Natural killer cell (primary cell): ENCODE results near the gene TBC1D2B. TPM values are rescaled to one million over a fixed set of nuclear protein-coding genes. Genes with fewer than 3 reads are reported as not detected.

Experiments
- ATAC-seq, 3 donors: fragments of 150-1000 bp in 2 of 3; fragments of 200-7000 bp in 1 of 3; cut with Tn5 transposase; 1 replicate in 1 of 3; 2 replicates in 2 of 3; pipeline ENCODE4 v1.10.0; 2021; ENCODE audit warnings: mild to moderate bottlenecking in 2 of 3, moderate library complexity in 2 of 3
- DNase-seq, 2 donors: peaks; one replicate each; pipeline versions ENCODE4 v3.0.0 to v3.0.0-alpha.2; 2013 to 2021; ENCODE audit warnings: mixed read lengths in 1 of 2
- H3K27ac ChIP-seq: one replicate; pipeline ENCODE4 v1.5.1; 2013; ENCODE audit warnings: mild to moderate bottlenecking, low read length
- H3K27me3 ChIP-seq: one replicate; pipeline ENCODE4 v1.6.1; 2013; ENCODE audit warnings: low read length; ENCODE audit not compliant: control insufficient read depth, insufficient read depth
- H3K36me3 ChIP-seq: one replicate; pipeline ENCODE4 v1.6.1; 2013; ENCODE audit warnings: low read length; ENCODE audit not compliant: control insufficient read depth, insufficient read depth
- H3K4me1 ChIP-seq: one replicate; pipeline ENCODE4 v1.6.1; 2013; ENCODE audit warnings: low read length; ENCODE audit not compliant: control insufficient read depth, insufficient read depth
- H3K4me3 ChIP-seq: one replicate; pipeline ENCODE4 v1.5.1; 2013; ENCODE audit warnings: low read length
- H3K9me3 ChIP-seq: one replicate; pipeline ENCODE4 v1.6.1; 2013; ENCODE audit warnings: low read length; ENCODE audit not compliant: control insufficient read depth, insufficient read depth
- H3K27ac Mint-ChIP-seq, 2 donors: one replicate each; pipeline ENCODE4 v1.8.0; 2022; ENCODE audit warnings: mild to moderate bottlenecking in 2 of 2, mixed read lengths in 2 of 2, moderate library complexity in 1 of 2
- H3K27me3 Mint-ChIP-seq, 2 donors: one replicate each; pipeline ENCODE4 v1.8.0; 2022; ENCODE audit warnings: low read depth in 2 of 2, mixed read lengths in 2 of 2
- H3K36me3 Mint-ChIP-seq: one replicate; pipeline ENCODE4 v1.8.0; 2022; ENCODE audit warnings: mixed read lengths
- H3K4me1 Mint-ChIP-seq, 2 donors: one replicate each; pipeline ENCODE4 v1.8.0; 2022; ENCODE audit warnings: mixed read lengths in 2 of 2
- H3K4me3 Mint-ChIP-seq: one replicate; pipeline ENCODE4 v1.8.0; 2022; ENCODE audit warnings: mild to moderate bottlenecking, moderate library complexity, mixed read lengths
- H3K9me3 Mint-ChIP-seq, 2 donors: one replicate each; pipeline ENCODE4 v1.8.0; 2022; ENCODE audit warnings: mixed read lengths in 2 of 2
- CTCF ChIP-seq: fragments of 200-600 bp; IDR thresholded peaks from one replicate; pipeline ENCODE4 v1.8.0; 2022; ENCODE audit warnings: antibody characterized with exemption
- WGBS: methylation state at CpG from one replicate; pipeline ENCODE4 v1.1.7; 2013; ENCODE audit warnings: missing lambda C conversion rate; ENCODE audit not compliant: insufficient coverage; 5-methylcytosine and 5-hydroxymethylcytosine counted together
- intact Hi-C: fragments of 100-400 bp; cut with micrococcal nuclease; formaldehyde crosslinking; loops from one replicate; pipeline ENCODE4 v1.14.2; 2022
- total RNA-seq, 4 donors: library from RNA; stranded (reverse); fragments of 120-200 nt in 1 of 4; gene quantifications; one replicate each; pipeline versions ENCODE4 v1.2.3 to v1.2.4, GENCODE V29; 2013 to 2022

Gene TBC1D2B
- total RNA-seq, 3 donors from 2014 or later (not counting 1 experiment from before 2014, with no cell fraction given), result 54.0 to 83.5 (median 56.7) TPM

- no peaks in the 10 kb centered on the region for H3K9me3 Mint-ChIP-seq
- Histone ChIP-seq H3K4me1 (peaks cover 52% of the 10 kb centered on the region), H3K4me3 (no peak overlapping the region), H3K9me3 (no peaks in the 10 kb centered on the region), H3K27me3 (no peaks in the 10 kb centered on the region), H3K36me3 (no peaks in the 10 kb centered on the region), H3K27ac (no peak overlapping the region)
- no peak overlapping the region for H3K4me3 Mint-ChIP-seq
- H3K27me3 Mint-ChIP-seq, result no peaks in the 10 kb centered on the region
- peaks cover 26 to 32% of the 10 kb centered on the region in 2 donors for H3K4me1 Mint-ChIP-seq
- TF ChIP-seq CTCF, result no peak
- peak in 1 of 2 donors; percentile 9 for DNase-seq
- H3K36me3 Mint-ChIP-seq, result no peaks in the 10 kb centered on the region
- no peak overlapping the region for H3K27ac Mint-ChIP-seq
- ATAC-seq, result no peak
- intact Hi-C loops, result no loop called here
- WGBS, result 61% methylated on average over 2 of the region's 2 CpGs
Observed at GRCh38 chr15:78071383-78071782, 6.1 kb downstream of the TBC1D2B start.

- H3K4me1 ChIP-seq, result peaks cover 52% of the 10 kb centered on the region
- Mint-ChIP-seq H3K4me3 (peak overlapping the region; percentile 71), H3K27me3 (no peaks in the 10 kb centered on the region), H3K9me3 (no peaks in the 10 kb centered on the region), H3K27ac (no peak overlapping the region), H3K36me3 (no peaks in the 10 kb centered on the region), H3K4me1 (peaks cover 17 to 21% of the 10 kb centered on the region in 2 donors)
- no peak for TF ChIP-seq CTCF
- DNase-seq (peak in 1 of 2 donors; percentile 73), ATAC-seq (peak in 2 of 3 donors; percentile 17 to 41)
- 48% methylated on average over 3 of the region's 4 CpGs for WGBS
- H3K27me3 ChIP-seq, result no peaks in the 10 kb centered on the region
- H3K4me3 ChIP-seq, result no peak overlapping the region
- intact Hi-C loops, result no loop called here
- no peaks in the 10 kb centered on the region for H3K9me3 ChIP-seq
- H3K36me3 ChIP-seq, result no peaks in the 10 kb centered on the region
- H3K27ac ChIP-seq, result peak overlapping the region; percentile 70
Observed at GRCh38 chr15:78070049-78070700, 7.3 kb downstream of the TBC1D2B start.

GRCh38 chr15:78069462-78070029 is 8.0 kb downstream of the TBC1D2B start:
- 46% methylated on average over 5 of the region's 5 CpGs for WGBS
- Mint-ChIP-seq H3K27me3 (no peaks in the 10 kb centered on the region), H3K27ac (no peak overlapping the region), H3K9me3 (no peaks in the 10 kb centered on the region), H3K4me3 (peak overlapping the region; percentile 80), H3K4me1 (peaks cover 13 to 17% of the 10 kb centered on the region in 2 donors), H3K36me3 (no peaks in the 10 kb centered on the region)
- Histone ChIP-seq H3K4me1 (peaks cover 55% of the 10 kb centered on the region), H3K27ac (peak overlapping the region; percentile 70), H3K27me3 (no peaks in the 10 kb centered on the region), H3K9me3 (no peaks in the 10 kb centered on the region), H3K4me3 (no peak overlapping the region), H3K36me3 (no peaks in the 10 kb centered on the region)
- peak in 1 of 3 donors; percentile 45 for ATAC-seq
- peak in 1 of 2 donors; percentile 54 for DNase-seq
- no peak for TF ChIP-seq CTCF
- intact Hi-C loops, result loop anchor here (2.0 to 5.0 kb wide), 2 partner anchors 33 to 35 kb away; no protein-coding TSS in a partner anchor
